KG1 (cell line): Measurements from ENCODE around the gene ZSCAN16.
"Not testable (repeated sequence)": the region's sequence is repeated elsewhere in the genome, so short reads cannot be mapped to it uniquely, and the experiment has no call there.

Experiments
- DNase-seq: peaks from one replicate; lab custom pipeline; 2025; lab: John Stamatoyannopoulos, UW

Gene ZSCAN16

DNA sequence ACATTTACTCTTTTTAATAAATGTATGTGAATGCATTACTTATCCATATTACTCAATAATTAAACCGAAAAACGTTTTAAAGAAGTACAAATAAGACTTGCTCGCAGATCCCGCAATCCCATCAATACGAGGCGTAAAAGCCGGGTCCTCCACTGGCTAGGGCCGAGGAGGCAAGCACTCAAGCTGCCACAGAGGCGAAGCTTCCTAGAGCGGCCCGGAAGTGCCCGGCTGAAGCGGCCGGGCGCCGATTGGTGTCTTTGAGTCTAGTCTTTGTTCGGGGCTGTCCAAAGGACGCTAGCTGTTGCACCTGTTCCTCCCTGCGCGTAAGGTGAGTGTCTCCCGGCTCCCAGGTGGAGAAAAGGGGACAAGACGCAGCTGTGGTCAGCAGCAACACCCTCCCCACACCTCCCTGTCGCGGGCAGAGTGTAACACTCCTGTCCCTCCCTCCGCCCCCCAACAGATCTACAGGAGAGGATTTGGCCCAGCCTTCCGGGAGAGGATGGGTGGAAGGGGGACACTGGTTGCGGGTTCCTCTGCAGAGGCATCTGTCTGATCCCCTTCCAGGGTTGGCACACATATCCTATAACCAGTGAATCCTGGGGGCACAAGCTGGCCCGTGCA lies at the start of gene ZSCAN16:
TSS of gene ZSCAN16 (plus strand) at position 260 of the 621 bp plus-strand sequence. CDS start 835 bp downstream, outside the sequence.
- peak; percentile 82 for DNase-seq

DNA sequence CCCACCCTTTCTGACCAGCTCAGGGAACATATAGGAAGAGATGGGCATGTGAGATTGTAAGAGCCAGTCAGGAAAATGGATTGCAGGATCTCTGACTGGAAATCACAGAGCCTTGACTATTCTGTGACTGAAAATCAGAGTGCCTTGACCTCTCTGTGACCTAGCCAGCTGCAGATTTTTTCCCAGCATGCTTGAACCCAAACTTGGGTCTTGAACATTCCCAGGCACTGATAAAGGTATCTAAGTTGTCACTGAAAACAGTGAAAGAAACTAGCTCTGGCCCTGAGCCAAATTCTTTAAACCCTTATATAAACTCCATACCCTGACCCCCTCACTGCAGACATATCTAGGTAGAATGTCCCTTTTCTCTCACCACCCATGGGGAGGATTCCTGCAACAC lies 46.4 kb upstream of the ZSCAN16 start:
- no peak for DNase-seq

DNA sequence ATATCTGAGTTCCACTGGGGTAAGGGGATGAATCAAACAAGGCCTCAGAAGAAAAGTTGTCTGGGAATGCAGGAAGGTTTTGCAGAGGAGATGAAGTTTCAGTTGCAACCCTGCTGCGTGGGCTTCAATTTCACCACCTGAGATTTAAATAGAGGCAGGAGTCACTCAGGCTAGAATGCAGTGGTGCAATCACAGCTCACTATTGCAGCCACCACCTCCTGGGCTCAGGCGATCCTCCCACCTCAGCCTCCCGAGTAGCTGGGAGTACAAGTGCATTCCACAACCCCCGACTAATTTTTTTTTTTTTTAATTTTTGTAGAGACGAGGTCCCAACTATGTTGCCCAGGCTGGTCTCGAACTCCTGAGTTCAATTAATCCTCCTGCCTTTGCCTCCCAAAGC lies 45.6 kb upstream of the ZSCAN16 start:
- no peak for DNase-seq

DNA sequence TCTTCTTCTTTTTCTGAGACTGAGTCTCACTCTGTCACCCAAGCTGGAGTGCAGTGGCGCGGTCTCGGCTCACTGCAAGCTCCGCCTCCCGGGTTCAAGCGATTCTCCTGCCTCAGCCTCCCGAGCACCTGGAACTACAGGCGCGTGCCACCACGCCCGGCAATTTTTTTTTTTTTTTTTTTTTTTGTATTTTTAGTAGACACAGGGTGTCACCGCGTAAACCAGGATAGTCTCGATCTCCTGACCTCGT lies 44.1 kb upstream of the ZSCAN16 start, which contains the start of gene ZNF165:
TSS of gene ZNF165 (plus strand) at position 188 of the 250 bp plus-strand sequence. CDS start 4,913 bp downstream, outside the sequence.
- not testable (repeated sequence) for DNase-seq

DNA sequence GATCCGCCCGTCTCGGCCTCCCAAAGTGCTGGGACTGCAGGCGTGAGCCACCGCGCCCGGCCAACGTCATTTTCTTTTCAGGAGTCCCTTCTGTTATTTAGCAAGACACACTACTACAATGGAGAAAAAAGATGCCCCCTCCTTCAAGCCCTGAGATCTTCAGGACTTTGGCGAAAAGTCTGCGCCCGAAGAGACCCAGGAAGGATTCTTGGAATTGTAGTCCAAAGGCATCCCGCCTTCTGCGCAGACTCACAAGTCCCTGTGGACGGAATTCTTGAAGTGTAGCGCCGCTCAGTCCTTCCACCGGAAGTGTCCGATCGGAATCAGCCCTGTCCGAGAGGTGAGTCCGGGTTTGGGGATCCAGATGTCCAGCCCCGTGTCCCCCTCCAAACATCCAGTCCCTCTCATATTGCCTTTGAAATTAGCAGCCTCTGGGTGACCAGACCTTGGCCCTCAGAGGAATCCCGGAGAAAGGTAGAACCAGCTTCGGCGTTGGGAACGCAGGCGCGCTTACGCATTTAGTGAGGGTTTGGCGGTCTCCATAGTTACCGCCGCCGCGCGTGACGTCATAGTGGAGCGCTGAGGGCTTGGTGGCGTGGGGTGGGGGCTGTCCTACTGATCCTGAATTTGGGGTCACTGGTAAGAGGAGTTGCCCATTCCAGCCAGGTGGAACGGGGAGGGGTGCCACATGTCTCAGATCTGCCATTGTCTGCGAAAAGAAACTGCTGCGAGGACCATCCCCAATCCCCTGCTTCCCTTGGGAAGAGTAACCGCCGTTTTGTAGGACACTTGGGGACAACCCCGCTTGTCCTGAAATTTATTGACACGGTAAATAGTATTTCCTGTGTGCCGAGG lies 43.6 kb upstream of the ZSCAN16 start:
- peak; percentile 94 for DNase-seq

DNA sequence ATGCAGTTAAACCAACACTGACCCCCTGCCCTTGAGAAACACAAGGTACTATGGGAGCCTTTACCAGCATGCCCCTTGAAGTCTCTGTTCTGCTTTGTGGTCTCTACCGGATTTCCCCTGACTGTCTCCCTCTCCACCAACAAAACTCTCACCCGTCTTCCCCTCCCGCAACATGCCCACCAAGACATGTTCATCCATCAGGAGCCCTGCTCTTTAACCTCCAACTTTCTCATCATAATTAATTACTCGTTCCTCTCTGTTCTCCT lies 43.0 kb upstream of the ZSCAN16 start:
- DNase-seq: peak; percentile 49

DNA sequence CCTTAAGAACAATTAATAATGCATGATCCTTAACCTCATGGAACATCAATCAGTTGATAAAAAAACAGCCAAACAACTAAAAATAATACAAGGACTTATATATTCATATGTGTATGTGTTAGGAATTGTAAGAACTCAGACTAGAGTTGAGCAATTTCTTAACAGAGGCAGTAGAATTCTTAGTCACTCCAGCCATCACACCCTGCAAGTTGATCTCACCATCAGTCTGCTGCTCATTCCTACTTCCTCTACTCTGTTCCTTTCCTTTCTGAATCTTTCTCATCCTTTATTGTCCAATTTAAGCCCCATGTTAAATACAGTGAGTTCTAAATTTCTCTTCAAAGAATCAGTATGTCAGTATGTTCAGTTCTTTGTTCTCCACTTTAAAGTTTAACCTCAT lies 41.5 kb upstream of the ZSCAN16 start:
- no peak for DNase-seq

DNA sequence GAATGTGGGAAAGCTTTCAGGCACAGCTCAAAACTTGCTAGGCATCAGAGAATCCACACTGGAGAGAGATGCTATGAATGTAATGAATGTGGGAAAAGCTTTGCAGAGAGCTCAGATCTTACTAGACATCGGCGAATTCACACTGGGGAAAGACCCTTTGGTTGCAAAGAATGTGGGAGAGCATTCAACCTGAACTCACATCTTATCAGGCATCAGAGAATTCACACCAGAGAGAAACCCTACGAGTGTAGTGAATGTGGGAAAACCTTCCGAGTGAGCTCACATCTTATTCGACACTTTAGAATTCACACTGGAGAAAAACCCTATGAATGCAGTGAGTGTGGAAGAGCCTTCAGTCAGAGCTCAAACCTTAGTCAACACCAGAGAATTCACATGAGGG lies 35.4 kb upstream of the ZSCAN16 start:
- DNase-seq: no peak

DNA sequence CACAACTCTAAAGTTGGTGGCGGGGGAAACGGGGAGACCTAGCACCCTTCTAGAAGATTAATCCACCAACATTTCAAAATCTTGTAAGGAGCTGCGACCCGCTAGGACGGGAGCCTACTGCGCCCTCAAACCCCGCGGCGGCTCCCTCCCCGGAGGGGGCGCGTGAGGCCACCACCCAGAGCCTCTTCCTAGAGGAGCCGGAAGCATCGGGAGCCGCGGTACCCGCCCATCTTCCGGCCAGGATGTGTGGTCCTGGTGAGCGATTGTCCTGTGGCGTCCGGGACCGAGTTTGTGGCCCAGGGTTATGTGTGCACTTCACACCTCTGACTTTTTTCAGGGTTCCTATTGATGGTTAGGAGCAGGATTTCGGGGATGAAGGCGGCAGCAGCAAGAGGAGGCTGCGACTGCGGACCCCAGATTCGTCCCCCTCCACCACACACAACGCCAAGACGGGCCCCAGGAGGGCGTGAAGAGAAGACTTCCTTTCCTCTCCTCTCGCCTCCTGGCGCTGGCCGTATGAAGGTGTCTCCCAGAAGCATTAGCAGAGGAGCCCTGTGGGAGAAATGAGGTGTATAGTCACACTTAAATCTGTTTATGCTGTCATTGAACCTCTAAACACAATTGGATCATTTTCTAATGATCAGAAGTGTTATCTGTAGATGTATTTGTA lies 33.4 kb upstream of the ZSCAN16 start:
- DNase-seq: no peak

DNA sequence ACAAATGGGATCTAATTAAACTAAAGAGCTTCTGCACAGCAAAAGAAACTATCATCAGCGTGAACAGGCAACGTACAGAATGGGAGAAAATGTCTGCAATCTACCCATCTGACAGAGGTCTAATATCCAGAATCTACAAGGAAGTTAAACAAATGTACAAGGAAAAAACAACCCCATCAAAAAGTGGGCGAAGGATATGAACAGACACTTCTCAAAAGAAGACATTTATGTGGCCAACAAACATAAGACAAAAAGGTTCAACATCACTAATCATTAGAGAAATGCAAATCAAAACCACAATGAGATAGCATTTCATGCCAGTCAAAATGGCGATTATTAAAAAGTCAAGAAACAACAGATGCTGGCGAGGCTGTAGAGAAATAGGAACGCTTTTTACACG lies 22.2 kb upstream of the ZSCAN16 start:
- DNase-seq: not testable (repeated sequence)

DNA sequence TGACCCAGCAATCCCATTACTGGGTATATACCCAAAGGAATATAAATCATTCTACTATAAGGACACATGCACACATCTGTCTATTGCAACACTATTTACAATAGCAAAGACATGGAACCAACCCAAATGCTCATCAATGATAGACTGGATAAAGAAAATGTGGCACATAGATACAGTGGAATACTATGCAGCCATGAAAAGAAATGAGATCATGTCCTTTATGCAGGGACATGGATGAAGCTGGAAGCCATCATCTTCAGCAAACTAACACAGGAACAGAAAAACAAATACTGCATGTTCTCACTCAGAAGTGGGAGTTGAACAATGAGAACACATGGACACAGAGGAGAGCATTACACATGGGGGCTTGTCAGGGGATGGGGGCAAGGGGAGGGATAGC lies 21.7 kb upstream of the ZSCAN16 start:
- DNase-seq: not testable (repeated sequence)

DNA sequence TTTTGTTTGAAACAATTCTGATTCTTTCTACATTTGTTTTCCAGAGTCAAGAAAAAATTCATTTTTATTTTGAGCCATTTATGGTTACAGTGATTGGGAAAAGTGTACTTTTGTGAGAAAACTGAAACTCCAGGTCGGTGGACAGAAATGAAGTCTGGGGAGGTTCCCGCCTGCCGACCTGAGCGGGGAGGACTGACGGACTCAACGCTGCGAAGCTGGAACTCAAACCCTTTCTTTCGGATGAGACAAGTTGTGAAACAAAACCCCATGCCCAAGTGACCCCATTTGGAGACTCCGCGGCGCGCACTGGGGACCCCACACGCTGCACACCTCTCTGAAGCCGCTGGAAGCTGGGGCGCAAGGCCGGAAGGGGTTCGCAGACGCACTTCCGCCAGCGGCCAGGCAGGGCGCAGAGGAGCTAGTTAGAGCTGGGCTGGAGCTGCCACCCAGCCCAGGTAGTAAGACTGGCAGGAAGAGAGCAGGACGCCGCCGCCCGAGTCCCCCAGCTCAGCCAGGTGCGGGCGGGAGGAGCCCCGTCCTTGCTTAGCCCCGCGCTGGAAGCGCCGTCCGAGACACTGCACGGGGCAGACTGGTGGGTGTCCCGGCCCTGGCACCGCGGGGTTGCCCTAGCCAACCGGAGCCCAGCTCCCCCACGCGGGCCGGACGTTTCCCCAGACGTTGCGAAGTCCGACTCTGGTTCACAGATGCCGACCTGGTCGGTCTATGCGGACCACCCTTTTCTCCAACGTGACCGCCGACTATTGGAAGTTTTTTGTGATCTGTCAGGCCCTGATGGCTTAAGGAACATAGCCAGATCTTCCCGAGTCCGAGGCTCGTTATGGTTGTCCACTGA lies 19.8 kb upstream of the ZSCAN16 start:
- peak; percentile 72 for DNase-seq

DNA sequence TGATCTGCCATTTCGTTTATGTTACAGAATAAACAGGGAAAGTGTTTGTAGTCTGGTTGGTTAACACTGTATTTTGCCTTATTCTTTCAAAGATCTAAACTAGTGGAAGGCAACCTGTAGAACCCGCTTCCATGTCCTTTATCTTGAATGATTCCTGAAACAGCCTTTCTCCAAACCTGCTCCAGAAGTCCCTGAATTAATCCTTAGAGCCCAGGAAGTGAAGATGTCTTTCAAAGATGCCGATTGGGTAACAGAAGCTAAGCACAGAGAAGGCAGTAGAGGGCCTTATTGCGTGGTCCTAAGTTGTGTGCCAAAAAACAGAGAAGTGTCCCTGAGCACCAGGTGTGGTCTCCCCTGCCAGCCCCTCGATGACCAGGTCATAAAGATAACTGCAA lies 19.2 kb upstream of the ZSCAN16 start:
- DNase-seq: no peak

DNA sequence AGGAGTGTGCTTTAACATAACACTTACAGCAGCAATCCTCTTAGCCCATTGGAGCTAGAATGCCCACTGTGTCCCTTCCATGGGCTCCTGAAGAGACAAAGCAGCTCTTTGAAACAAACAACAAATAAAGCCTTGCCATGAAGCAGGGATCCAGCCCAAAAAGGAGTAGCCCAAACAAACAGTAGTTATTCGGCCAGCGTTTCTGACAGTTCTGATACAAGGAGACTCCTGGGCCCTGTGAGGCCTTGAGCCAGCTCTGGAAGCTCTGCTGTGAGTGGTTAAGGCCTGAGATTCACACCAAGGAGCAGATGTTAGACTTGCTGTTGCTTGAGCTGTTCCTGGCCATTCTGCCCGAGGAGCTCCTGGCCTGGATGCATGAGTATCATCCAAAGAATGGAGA lies 16.9 kb upstream of the ZSCAN16 start:
- DNase-seq: no peak

DNA sequence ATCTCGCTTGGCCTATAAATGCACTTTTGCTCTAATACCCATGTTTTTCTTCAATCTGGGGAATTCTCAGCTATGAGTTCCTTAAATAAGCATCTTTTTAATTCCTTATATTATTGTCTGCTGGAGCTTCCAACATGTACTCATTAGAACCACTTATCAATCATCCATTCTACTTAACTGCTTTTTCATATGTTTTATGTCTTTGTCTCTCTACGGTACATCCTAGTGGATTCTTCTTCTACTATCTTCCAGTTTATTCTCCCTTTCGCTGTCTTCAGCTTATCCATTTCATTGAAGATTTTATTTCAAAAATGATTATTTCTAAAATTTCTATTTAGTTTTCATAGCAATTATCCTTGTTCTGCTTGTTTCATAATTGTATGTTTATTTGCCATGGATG lies 12.4 kb upstream of the ZSCAN16 start:
- DNase-seq: no peak

DNA sequence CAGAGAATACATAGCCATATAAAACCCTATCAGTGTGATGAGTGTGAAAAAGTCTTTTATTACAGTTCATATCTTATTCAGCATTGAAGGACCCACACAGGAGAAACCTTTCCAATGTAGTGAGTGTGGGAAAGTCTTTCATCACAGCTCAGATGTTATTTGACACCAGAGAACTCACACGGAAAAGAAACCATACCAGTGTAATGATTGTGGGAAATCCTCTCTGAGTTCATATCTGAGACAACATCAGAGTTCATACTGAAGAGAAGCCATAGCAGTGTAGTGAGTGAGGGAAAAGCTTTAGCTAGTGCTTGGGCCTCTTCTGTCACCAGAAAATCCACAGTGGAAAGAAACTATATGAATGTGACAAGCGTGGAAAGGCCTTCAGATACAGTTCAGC lies 8.6 kb upstream of the ZSCAN16 start:
- DNase-seq: no peak

DNA sequence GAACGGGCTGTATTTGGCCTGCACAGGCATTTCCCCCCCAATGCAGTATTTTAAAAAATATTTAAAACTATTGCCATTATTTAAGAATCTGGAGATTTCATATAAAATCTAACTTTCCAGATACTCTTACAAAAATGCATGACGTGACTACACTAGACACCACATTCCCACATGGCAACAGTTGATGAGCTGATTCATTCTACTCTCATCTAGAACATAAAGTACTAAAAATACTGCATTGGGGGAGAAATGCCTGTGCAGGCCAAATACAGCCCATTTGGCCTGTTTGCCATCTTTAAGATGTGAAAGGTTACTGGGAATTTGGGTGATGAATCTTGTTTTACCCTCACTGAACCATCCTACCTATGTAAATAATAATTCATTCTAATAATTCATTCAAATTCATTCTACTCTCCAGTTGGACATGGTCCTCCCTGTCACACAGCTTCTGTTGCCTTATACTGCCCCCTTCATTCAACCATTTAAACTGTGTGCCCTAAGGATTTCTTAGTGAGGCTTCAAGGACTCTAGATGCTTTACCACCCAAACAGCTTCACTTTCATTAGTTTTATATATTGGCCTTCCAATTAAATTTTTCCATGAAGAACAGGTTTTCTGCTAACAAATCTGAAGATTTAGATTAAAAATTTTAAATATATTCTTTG lies 6.9 kb upstream of the ZSCAN16 start:
- DNase-seq: no peak

DNA sequence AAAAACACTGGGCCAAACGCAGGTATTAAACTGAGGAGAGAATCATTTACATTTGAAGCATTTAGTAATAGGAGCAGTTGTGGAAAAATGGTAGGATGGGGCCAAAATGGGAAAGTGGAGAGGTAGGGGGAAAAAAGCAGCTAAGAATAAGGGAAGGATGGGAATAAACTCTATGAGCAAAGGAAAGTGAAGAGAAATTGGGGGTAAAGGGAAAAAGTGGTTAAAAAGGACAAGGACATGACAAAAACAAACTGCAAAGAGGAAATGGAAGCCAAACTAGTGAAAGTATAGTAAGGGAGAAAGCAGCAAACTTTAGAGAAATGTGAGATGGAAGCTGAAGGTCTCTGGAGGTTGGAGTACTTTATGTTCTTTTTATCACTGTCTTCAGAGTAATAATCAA lies 6.2 kb upstream of the ZSCAN16 start:
- DNase-seq: no peak

DNA sequence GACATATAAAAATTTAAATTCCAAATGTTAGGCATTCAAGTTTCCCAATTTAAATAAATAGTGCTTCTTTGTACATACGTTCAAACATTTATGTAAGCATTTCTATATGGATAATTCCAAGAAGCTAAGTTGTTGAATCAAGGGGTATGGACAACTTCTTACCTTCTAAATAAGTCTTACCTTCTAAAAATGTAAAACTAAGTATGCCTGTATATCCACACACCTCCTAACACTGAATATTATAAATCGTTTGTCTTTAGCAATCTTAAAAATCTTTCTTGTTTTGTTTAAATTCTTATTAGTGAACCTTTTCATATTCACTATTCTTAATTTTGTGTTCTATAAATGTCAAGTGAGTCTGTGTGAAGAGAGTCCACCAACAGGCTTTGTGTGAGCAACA lies 2.5 kb upstream of the ZSCAN16 start:
- no peak for DNase-seq

DNA sequence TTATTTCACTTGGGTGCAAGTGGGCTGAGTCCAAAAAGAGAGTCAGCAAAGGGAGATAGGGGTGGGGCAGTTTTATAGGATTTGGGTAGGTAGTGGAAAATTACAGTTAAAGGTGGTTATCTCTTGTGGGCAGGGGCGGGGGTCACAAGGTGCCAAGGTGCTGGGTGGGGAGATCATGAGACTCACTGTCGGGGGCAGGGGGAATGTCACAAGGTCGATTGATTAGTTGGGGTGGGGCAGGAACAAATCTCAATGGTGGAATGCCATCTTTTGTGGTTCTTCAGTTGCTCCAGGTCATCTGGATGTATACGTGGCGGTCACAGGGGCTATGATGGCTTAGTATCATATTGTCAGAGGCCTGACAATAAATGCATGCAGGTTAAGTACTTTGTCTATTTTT lies 2.1 kb upstream of the ZSCAN16 start:
- not testable (repeated sequence) for DNase-seq

DNA sequence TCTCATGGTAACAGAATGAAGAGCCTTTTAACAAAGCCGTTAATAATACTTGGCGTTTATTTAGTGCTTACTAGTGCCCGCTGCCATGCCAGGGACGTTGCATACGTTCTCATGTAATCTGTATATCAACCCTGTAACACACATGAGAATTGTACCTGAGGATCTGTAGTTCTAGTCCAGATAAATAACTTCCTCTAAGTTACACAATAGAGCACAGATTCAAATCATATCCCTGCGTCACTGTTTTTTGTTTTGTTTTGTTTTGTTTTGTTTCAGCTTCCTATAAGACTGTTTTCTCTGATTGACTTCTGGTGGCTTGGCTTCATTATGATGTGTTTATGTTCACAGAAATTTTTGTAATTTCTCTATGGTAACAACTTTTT lies 553 bp downstream of the ZSCAN16 start:
- DNase-seq: no peak

DNA sequence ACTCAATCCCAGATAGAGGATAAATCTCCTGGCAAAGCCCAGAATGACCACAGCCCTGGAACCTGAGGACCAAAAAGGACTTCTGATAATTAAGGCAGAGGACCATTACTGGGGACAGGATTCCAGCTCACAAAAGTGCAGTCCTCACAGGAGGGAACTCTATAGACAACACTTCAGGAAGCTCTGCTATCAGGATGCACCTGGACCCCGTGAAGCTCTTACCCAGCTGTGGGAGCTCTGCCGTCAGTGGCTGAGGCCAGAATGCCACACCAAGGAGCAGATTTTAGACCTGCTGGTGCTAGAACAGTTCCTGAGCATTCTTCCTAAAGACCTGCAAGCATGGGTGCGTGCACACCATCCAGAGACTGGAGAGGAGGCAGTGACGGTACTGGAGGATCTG lies 992 bp downstream of the ZSCAN16 start:
- DNase-seq: no peak
